Progenitor cell of endocrine pancreas (in vitro differentiated cells): ENCODE measurements around the gene LHX1. TPM values are rescaled to one million over a fixed set of nuclear protein-coding genes. Genes with fewer than 3 reads are reported as not detected.

ENCODE experiments used
- DNase-seq: peaks from one replicate; pipeline ENCODE4 v3.0.0; 2021; ENCODE audit warnings: low spot score; ENCODE audit not compliant: unreplicated experiment
- H3K27ac Mint-ChIP-seq: 2 replicates; pipeline ENCODE4 v1.8.0; 2021; ENCODE audit warnings: mild to moderate bottlenecking, moderate library complexity, mixed read lengths
- H3K27me3 Mint-ChIP-seq: 2 replicates; pipeline ENCODE4 v1.8.0; 2021; ENCODE audit warnings: mixed read lengths
- H3K36me3 Mint-ChIP-seq: 2 replicates; pipeline ENCODE4 v1.8.0; 2022; ENCODE audit warnings: mixed read lengths; ENCODE audit not compliant: insufficient read depth
- H3K4me1 Mint-ChIP-seq: 2 replicates; pipeline ENCODE4 v1.8.0; 2021; ENCODE audit warnings: low read depth, mixed read lengths
- H3K4me3 Mint-ChIP-seq: 2 replicates; pipeline ENCODE4 v1.8.0; 2021; ENCODE audit warnings: low read depth, mild to moderate bottlenecking, moderate library complexity, mixed read lengths
- H3K9me3 Mint-ChIP-seq: 2 replicates; pipeline ENCODE4 v1.8.0; 2021; ENCODE audit warnings: low read depth, mixed read lengths
- total RNA-seq: library from RNA; stranded (reverse); gene quantifications from 2 replicates; pipeline ENCODE4 v1.2.1, GENCODE V29; 2021
- TF ChIP-seq, protein P1 (sequence below): fragments of 200-600 bp; sonication (generic); IDR thresholded peaks from one replicate; pipeline ENCODE4 v1.5.0; 2021; ENCODE audit warnings: antibody characterized with exemption, mild to moderate bottlenecking; ENCODE audit not compliant: unreplicated experiment

LHX1 gene
- total RNA-seq, 1 donor from 2014 or later, result 2.0 TPM

DNA sequence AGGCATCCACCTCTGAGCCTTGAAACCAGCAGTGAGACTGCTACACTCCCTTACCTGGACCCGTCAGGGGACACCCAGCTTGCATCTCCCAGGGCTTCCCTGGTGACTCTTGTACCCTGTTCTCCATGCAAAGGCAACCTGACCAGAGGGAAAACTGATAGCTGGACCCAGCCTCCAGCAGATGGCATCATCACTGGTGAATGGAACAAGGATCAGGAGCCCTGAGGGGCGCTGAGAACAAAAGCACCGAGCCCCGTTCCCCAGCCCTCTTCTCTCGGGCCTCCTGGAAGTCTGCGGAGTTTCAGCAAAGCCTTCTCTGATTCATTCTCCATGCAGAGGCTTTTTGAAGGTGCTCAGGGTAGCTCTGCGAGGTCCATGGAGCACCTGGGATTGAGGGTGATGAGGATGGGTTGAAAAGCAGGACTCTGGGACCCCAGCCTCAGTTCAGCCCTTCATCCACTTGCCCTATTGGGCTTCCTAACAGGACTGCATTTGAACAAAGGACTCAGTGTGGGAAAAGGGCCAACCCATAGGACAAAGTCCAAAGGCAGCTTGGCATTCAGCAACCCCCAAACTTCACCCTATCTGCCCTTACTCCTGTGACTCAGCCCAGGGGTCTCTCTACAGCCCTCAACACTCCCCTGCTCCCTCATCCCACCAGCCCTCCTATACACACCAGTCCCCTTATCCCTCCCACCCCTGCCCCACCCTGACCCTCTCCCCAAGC is 45.0 kb upstream of the LHX1 start:
- H3K9me3 Mint-ChIP-seq, result no peaks in the 10 kb centered on the region
- H3K36me3 Mint-ChIP-seq, result no peaks in the 10 kb centered on the region
- TF ChIP-seq, protein P1, sequence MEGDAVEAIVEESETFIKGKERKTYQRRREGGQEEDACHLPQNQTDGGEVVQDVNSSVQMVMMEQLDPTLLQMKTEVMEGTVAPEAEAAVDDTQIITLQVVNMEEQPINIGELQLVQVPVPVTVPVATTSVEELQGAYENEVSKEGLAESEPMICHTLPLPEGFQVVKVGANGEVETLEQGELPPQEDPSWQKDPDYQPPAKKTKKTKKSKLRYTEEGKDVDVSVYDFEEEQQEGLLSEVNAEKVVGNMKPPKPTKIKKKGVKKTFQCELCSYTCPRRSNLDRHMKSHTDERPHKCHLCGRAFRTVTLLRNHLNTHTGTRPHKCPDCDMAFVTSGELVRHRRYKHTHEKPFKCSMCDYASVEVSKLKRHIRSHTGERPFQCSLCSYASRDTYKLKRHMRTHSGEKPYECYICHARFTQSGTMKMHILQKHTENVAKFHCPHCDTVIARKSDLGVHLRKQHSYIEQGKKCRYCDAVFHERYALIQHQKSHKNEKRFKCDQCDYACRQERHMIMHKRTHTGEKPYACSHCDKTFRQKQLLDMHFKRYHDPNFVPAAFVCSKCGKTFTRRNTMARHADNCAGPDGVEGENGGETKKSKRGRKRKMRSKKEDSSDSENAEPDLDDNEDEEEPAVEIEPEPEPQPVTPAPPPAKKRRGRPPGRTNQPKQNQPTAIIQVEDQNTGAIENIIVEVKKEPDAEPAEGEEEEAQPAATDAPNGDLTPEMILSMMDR, result no peak
- DNase-seq, result no peak
- H3K27me3 Mint-ChIP-seq, result peaks cover 36% of the 10 kb centered on the region
- no peak overlapping the region for H3K27ac Mint-ChIP-seq
- H3K4me3 Mint-ChIP-seq, result no peak overlapping the region
- peaks cover 13% of the 10 kb centered on the region for H3K4me1 Mint-ChIP-seq

DNA sequence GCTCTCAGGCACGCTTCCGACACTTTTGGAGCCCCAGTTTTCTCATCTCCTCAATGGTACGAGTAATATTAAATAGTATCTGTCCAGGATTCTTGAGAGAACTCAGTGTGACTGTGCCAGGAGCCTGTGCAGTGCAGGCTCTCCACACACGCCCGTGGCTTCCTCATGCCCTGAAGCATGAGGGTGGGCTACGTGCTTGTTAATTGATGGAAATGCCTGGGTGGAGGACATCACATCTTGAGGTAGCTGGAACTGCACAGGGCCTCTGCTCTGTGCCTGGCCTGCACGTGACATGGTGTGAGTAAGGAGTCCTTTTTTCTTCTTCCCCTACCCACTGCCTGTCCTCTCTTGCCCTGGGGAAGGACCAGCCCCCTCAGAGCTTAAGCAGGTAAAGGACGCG is 43.1 kb upstream of the LHX1 start:
- TF ChIP-seq, protein P1, result no peak
- no peak for DNase-seq
- peaks cover 30% of the 10 kb centered on the region for H3K27me3 Mint-ChIP-seq
- H3K36me3 Mint-ChIP-seq, result no peaks in the 10 kb centered on the region
- H3K4me1 Mint-ChIP-seq, result peaks cover 13% of the 10 kb centered on the region
- H3K27ac Mint-ChIP-seq, result no peak overlapping the region
- H3K9me3 Mint-ChIP-seq, result no peaks in the 10 kb centered on the region
- H3K4me3 Mint-ChIP-seq, result no peak overlapping the region

DNA sequence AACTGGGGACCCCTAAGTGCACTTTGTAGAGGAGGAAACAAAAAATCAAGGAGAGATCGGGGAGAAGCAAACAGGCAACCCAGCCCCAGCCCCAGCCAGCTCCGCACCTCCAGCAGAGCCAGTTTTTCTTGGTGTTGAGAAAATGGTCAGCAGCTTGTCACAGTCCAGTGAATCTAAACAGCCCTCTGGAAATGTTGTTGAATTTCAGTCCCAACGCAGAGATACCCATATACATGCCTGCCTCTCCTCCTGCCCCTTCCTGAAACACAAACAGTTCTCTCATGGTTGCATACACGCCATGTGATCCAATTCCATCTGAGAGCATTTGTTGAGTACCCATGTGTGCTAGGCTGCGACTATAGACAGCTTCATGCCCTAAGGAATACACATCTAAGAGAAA is 42.4 kb upstream of the LHX1 start:
- Mint-ChIP-seq H3K36me3 (no peaks in the 10 kb centered on the region), H3K27me3 (peaks cover 30% of the 10 kb centered on the region), H3K9me3 (no peaks in the 10 kb centered on the region), H3K27ac (no peak overlapping the region), H3K4me3 (no peak overlapping the region), H3K4me1 (peaks cover 12% of the 10 kb centered on the region)
- DNase-seq, result no peak
- TF ChIP-seq, protein P1, result no peak

DNA sequence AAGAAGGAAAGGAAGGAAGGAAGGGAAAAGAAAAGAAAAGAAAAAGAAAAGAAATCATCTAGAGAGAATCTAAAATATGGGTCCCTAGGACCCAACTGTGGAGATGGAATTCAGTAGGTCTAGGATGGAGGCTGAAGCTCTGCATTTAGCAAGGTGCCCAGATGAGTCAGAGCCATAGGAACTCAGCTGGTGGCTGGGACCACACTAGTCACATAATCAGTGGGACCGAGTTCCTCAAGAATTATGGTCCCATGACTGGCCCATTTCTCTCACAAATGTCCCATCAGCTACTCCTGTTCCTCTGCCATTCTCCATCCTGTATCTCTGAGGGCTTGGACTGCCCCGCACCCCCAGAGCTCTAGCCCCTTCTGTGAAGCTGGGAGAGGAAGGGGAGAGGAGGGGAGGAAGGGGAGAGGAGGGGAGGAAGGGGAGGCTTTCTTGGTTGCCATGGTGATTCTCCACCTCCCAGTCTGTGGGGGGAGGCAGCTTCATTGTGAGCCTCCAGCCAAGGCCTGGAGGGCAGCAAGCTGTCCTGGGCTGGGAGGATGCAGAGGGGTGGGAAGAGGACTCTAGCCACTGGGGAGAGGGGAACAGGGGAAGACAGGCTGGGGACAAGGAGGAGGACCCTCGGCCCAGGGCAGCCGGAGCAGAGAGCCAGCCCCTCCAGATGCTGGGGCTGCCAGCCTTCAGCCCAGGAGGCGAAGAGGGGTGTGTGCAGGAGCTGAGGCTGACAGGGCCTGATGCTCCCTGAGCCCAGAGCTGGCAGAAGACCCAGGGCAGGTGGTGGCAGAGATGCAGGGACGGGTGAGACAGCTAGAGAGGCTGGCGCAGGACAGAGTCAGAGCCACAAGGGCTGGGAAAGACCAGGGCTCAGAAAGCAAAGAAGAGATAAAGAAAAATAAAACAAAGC is 37.8 kb upstream of the LHX1 start:
- no peaks in the 10 kb centered on the region for H3K36me3 Mint-ChIP-seq
- H3K4me1 Mint-ChIP-seq, result no peaks in the 10 kb centered on the region
- H3K9me3 Mint-ChIP-seq, result no peaks in the 10 kb centered on the region
- H3K27me3 Mint-ChIP-seq, result peaks cover 29% of the 10 kb centered on the region
- H3K27ac Mint-ChIP-seq, result no peak overlapping the region
- TF ChIP-seq, protein P1, result no peak
- H3K4me3 Mint-ChIP-seq, result no peak overlapping the region
- DNase-seq, result no peak

DNA sequence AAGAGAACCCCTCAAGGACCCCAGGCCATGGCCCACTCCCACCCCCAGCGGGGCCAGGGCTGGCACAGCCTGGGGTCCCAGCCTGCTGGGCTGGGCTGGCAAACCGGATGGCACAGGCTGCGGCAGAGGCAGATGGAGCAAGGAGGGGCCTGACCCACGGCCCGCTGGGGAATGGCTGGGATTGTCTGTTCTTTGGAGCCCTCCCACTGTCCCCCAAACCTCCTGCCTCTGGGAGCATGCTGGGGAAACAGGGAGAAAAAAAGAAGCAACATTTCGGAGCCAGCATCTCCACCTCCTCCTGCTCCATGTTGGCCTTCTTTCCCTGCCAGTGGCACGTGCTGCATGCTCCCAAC is 37.1 kb upstream of the LHX1 start:
- Mint-ChIP-seq H3K27me3 (peaks cover 24% of the 10 kb centered on the region), H3K4me1 (no peaks in the 10 kb centered on the region), H3K27ac (no peak overlapping the region), H3K4me3 (no peak overlapping the region), H3K9me3 (no peaks in the 10 kb centered on the region), H3K36me3 (no peaks in the 10 kb centered on the region)
- TF ChIP-seq, protein P1, result no peak
- no peak for DNase-seq
